ENCODE results near the gene POU2F1.

POU2F1 gene

DNA sequence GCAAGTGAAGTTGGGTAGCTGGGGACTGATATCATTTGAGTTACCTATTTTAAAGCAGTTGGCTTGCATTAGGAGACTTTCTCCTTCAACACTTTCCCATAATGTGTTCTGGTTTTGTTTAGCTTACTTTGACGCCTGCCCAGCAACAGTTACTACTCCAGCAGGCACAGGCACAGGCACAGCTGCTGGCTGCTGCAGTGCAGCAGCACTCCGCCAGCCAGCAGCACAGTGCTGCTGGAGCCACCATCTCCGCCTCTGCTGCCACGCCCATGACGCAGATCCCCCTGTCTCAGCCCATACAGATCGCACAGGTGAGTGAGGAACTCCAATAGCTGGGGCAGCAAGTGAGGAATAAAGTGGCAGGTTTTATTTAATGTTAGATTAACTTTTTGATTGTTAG lies 153.3 kb downstream of the POU2F1 start:
- no peak for DNase-seq

DNA sequence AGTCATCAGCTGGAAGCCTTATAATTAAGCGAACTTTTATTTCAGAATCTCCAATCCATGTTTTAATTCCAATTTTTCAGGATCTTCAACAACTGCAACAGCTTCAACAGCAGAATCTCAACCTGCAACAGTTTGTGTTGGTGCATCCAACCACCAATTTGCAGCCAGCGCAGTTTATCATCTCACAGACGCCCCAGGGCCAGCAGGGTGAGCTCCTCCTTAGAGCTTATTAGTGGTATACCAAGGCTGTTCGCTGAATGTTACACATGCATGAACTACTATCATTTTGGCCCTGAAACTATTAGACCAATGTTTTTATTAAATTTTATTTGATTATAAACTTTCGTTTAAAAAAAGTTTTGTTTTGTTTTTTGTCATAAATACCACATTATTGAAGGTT lies 155.3 kb downstream of the POU2F1 start:
- DNase-seq = no peak

DNA sequence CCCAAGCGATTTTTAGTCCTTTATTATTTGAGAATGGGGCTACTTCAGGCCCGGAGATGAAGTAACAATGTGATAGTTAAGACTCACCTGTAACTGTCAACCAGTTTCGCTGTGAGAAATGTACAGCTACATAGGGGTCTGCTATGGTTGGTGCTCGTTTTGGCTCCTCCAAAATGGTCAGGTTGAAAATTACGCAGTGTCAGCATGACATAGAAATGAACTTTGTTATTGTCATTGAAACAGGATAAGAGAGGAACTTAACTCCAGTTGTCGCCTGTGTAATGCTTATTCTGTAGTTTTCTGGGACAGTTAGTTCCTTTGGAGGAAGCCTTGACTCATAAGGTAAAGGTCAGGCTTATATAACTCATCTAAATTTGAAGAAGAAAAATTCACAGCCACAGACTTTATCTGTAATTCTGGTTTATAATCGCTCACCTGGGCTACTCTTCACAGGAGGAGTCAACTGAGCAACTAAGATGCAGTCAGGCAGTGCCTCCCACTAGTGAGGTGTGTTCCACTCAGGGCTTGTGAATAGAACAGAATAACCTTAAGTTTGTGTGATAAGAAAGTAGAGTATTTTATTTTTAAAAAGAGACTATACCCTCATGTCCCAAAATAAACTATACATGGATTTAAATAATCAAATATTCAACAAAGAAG lies 166.7 kb downstream of the POU2F1 start:
- DNase-seq = no peak

DNA sequence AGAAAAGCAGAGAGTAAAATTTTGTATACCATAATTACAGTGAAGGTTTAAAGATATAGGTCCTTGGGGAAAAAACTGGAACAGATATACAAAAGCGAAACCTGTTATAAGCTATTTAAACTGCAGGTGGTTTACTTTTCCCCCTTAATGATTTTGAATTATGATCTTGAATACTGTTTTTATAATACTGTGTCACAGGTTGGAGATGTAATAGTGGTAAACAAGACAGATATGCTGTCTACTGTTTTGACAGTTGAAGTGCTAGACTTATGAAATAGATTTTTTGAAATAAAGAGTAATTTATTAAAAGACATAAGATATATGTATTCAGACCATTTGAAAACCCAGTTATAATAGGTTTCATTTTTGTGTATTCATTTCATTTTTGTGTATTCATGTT lies 168.3 kb downstream of the POU2F1 start:
- DNase-seq = no peak

DNA sequence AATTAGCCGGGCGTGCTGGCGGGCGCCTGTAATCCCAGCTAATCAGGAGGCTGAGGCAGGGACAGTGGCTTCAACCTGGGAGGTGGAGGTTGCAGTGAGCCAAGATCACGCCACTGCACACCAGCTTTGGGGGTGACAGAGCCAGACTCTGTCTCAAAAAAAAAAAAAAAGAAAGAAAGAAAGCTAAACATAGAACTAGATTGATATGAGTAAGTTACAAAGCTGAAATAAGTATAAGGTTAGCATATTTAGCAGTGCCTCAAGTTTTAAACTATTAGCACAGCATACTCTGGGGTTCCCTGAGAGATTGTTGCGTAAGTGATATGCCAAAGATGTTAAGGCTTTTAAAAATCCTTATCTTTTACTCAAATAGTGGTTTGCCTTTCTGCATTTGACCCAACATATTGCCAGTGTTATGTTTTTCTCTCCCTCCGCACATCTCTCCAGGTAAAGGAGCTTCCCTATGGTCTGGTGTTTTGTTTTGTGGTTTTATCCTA lies 171.6 kb downstream of the POU2F1 start:
- DNase-seq = no peak

DNA sequence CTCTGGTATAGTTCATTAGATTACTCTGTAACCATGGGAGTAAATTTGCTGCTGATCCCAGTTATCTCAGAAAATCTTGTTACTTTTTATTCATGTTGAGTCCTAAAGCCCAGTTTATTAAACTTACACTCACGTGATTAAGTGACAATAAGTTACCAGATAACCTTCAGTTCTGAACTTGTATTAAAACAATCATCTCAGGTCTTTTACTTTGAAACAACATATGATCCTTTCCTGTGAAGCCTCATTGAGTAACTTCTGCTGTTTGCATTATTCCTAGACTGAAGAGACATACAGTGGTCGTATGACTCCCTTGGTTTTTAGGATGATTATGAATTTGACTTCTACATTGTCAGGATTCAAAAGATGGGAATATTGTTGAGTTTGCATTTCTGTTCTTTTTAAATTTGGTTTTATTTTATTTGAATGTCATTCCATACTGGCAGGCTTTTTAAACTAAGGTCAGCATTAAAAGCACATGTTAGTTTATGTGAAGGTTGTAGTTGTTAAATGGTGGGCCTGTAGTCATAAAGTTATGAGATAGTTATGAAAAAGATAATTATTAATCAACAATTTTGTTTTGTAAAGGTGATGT lies 179.8 kb downstream of the POU2F1 start:
- no peak for DNase-seq

DNA sequence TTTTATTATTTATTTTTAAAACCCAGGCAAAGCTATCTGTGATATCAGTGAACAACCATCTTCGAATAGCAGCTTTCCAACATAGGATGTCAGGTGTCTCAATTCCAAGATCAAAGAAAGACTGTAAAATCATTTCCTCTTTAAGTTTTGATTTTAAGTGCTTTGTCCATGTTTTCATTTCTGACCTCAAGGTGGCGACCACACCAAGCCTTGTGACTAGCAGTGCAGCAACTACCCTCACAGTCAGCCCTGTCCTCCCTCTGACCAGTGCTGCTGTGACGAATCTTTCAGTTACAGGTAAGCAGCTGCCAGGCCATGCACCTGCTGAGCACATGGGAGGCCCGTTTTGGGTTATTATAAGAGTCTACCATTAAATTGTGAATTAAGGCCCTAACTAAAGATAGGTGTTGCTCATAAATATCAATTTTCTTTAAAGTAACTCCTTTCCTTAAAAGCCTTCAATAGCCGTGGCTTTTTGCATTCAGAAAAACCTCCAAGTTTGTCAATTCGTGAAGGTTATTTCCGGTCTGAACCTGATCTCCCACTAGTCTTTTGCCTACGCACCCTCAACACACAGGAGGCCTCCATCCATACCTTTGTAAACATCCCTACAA lies 180.7 kb downstream of the POU2F1 start:
- no peak for DNase-seq

DNA sequence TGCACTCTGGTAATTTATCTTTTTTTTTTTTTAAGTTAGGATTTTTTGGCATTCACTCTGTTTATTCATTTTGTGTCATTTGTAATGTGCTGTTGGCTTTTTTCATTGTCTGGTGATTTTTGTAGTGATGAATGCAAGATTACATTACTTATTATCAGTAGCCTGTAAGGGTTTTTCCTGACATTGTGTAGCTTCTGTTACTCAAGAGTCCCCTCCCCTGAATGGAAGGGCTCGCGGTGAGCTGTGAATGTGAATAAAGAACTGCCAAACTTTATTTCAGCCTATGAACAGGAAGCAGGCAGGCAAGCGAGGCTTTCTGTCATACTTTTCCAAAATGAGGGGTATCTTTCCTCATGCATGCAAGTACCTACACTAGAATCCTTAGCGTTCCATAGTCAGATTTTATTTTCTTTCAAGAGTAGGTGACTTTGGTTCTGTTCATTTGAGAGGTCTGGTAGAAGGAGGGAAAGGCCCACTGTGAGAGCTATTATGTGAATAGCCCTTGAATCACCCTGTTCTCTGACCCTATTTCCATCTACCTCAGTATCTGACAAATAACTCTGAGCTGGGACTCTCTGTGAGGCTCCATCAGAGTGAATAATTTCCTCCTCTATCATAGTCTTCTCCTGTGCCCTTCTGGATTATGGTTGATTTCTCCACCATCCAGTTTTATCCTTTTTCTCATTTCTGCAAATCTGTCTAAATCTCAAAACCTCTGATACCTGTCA lies 183.6 kb downstream of the POU2F1 start:
- DNase-seq = no peak

DNA sequence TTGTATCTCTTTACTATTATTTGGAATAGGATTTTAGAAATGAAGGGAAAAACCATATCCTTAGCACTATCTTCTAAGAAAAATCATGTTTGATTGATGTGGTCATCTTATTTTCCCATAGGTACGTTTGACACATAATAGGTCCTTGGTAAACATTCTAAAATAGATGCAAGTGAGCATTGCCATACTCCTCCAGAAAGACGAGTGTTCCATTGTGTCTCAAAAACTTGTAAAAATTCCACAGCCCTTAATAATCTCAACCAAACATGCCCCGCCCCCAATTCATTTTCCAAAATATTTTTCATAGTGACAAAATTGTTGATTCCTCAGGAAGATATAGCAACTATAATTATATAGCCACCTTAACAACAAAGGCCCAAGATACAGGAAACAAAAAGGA lies 184.2 kb downstream of the POU2F1 start:
- no peak for DNase-seq

DNA sequence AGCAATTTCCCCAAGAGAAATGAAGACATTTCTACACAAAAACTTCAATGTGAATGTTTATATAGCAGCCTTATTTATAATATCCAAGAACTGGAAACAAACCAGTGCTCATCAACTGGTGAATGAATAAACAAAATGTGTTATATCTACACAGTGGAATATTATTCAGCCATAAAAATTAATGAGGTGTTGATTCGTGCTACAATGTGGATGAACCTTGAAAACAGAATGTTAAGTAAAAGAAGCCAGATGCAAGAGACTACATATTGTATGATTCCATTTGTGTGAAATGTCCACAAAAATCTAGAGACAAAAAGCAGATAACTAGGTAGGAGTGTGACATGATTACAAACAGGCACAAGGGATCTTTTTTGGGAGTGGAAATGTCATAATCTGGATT lies 187.7 kb downstream of the POU2F1 start:
- DNase-seq = no peak

DNA sequence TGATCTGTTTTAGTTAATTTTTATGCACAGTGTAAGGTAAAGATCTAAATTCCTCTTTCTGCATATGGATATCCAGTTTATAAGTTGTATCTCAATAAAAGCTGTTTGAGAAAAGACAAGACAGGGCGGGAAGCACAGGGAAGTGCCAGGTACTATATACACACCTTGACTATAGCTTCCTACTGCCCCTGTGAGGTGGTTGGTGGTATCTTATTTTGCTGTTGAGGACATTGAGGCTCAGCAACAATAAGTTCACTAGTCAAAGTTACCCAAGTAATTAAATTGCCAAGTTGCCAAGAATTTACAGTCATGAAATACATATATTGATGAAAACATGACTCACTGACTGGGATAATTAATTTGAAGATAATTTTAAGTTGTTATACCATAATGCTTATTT lies 188.5 kb downstream of the POU2F1 start:
- no peak for DNase-seq

DNA sequence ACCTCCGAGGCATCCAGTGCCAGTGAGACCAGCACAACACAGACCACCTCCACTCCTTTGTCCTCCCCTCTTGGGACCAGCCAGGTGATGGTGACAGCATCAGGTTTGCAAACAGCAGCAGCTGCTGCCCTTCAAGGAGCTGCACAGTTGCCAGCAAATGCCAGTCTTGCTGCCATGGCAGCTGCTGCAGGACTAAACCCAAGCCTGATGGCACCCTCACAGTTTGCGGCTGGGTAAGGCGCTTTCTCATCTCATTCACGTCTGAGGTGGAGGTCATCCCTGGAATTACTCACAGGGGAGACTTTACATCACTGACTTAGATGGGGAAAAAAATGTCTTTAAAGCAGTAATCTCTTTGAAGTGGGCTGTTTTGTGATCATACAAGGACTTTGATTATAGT lies 191.4 kb downstream of the POU2F1 start:
- peak; percentile 79 for DNase-seq

DNA sequence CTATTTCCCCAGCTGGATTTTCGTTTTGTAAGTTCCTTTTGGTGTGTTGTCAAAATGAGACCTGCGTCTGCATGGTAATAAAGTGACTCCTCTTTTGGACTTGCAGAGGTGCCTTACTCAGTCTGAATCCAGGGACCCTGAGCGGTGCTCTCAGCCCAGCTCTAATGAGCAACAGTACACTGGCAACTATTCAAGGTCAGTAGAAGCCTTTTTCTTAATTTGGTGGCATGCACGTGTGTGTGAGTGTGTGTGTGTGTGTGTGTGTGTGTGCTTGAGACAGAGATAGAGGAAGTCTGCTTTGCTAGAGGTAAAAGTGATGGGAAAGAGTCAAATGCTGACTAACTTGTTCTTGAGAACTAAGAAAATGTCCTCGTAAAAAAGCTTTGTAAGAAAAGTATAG lies 192.2 kb downstream of the POU2F1 start:
- no peak for DNase-seq

DNA sequence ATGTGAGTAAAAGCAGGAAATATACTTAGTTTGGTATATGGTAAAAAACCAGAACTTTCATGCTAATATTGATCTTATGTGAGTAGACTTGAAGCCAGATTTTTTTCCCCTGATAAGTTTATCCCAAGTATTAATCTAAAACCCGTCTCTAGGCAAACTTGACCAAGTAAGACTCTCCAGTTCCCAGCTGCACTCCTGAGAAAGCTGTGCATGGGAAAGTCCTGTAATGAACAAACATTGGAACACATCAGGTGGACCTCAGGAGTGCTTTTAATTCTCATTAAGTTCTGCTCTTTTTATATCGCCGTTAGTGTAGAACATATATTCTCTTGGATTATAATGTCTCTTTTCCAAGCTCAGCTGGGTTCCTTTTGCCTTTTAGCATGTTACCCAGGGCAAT lies 192.6 kb downstream of the POU2F1 start:
- no peak for DNase-seq

DNA sequence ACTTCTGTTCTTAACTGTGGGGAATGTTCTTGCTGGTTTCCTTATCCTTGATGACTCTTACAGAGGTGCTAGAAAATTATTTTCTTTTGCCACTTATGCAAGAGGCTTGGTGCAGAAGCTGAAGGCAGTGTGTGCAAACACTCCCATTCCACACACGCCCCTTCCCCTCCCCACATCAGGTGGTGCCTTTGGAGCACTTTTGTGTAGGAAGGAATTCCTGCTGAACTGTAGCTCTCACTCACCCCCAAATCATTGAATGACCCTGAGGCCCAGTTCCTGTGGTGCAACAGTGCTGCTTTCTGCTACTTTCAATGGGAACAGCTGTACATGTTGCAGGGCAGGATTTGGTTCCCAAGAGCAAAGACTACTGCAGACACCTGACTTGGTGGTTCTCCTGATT lies 195.8 kb downstream of the POU2F1 start:
- DNase-seq = no peak

DNA sequence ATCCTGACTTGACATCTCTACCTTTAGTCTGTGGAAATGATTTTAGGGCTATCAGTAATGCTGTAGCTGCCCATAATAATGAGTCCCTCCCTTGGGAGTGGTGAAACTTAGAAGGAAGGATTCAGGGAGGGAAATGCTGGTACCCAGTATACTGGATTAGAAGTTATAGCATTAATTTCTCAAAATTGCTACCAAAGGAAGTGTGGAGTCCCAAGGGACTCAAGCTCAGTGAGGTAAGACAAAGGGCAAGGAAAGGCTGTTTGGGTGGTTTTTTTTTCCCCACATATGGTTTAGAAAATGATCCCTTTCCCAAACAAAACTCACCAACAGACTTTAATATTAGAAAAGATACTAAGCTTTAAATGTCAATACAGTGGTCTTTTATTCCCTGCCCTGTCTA lies 197.7 kb downstream of the POU2F1 start:
- no peak for DNase-seq

DNA sequence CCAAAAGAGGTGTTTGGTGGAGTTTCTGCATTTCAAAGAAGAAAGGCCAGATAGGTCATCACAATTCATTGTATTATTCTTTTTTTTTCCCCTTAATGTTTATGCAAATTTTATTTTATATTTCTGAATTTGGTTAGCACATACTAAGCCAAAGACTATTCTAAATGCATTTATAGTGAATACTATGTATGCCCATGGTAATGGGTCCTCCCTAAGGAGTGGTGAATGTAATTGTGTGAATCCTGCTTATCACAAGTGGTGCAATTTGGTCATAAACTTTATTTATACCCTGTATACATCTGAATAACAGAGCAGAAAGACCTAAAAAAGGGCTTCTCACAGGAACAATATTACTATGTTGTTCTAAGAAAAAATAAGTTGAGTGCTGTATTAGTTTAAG lies 198.6 kb downstream of the POU2F1 start:
- no peak for DNase-seq

DNA sequence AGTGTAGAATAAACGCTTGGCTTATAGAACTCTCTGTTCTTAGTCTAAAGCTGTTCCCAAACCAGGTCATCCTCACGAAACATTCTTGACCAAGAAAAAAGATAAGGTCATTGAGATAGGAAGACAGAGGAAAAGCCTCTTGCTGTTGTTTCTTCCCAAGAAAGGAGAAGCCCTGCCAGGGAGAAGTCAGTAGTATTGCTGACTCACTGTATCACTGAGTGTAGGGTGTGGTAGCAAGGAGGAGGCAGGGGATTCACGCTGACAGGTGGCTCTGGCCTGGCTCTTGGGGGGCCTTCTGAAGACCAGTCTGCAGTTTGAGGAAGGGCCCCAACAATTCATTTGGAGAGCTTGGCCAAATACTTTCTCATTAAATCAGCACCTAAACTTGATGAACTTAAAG lies 199.8 kb downstream of the POU2F1 start:
- DNase-seq = no peak

DNA sequence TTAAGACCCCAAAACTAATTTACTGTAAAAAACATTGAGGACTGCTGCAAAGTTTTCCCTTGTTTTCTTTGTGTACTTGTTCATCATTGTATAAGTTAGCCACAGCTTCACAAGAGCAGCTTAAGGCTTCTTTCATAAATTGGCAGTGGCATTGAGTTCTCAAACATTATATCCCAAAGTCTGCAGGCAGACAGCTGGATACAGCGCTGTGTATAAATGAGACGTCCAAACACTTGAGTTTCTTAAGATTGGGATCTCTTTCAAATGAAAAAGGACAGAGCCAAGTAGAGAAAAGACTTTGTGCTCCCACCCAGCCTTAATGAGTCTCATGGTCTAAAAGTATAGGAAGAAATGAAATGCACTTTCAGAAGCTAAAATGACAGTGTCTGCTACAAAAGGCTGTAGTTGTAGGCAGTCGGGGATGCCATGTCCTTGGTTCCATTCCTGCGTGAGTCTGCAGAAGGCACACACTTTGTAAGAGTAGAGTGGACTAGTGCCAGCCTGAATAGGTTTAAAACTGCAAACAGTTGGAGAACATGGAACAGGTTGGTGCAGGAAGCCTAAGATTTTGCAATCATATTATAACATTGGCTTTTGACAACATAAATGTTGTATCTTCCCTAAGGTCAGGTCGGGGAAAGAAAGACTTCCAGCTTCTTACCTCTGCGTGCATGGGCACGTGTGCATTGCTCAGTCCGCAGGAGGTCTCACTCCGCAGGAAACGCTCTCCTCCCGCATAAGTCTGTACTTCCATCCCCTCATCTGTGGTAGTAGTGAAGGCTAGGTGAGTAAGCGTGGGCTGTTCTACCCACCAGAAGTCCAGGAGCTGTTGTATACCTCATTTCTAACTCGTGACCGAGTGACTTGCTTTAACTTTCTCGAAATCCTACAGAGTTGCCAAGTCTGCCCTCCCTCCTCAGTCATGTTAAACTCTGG lies 203.3 kb downstream of the POU2F1 start:
- DNase-seq = no peak

DNA sequence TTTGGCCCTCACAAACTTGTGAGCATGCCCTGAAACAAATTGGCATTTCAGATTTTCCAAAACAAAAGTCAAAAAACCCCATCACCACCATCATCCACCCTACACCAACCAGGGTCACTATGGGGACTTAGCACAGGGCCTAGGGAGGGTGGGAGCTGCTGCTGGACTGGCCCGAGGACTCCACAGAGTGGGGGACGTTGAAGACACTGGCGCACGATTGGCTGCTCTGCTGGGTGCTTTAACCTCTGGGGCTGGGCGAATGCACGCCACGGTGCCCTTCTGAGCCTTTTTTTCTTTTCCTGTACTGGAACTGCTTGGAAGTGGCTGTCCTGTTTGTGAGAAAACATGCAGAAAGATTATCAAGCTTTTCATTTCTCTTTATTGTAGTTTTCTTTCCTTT lies 204.8 kb downstream of the POU2F1 start:
- no peak for DNase-seq

DNA sequence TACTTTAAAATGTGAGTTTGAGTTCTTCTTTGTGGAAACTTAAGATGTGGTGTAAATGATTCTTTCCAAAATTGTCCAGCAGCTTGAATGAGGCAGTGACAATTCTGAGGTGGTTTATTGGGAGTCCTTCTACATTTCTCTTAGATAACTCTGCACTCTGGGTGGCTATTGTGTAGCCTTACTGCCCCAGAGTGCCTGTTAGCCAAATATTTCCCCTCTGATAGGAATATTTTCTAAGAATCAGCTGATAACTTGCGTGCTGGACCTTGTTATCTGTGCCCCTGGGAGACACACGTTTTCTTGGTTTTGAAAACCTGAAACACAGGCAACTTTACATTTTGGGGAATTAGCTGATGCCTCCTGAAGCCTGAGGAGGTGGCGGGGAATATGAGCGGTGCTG lies 206.0 kb downstream of the POU2F1 start:
- no peak for DNase-seq

DNA sequence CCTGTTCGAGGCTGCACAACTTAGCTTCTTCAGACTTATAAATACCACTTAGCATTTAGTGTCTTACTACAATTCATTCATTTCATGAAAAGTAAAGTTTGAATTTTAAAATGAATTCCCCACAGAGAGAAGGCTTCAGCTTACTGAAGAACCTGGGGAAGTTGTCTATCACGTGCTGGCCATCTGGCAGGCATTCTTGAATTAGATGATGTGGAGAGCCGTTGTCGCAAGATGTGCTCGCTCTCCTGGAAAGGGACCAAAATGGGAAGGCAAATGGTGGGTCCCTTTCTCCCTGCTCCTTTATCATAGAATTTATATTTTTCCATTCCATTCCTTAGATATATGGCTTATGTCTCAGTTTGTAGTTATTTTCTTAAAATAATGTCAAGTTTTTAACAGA lies 207.2 kb downstream of the POU2F1 start:
- DNase-seq = no peak

DNA sequence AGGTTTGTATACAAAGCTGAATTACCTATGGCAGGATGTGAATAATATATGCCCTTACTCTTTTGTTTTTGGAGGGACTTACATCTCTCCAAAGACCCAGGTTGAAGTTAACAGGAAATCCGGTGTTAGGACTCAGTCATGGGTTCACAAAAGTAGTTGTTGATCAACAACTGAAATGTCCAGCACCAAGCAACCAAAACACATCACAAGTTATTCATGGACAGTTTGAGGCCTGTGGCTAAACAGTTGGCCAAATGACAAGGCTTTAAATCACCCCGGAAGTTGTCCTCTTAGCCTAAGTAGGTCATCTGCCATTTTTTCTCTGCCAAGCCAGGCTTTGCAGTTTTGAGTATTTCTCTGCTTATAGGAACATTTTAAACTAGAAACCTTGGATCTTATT lies 207.7 kb downstream of the POU2F1 start:
- DNase-seq = no peak

Data from NCI-H1436 (cell line).